Activated CD4-positive, alpha-beta T cell treated with anti-CD3 and anti-CD28 coated beads, Interleukin-2, amount 50 U/mL, for 24 hours (primary cell): ENCODE measurements around the gene DAB2.

Experiments
- DNase-seq, 2 donors: peaks; one replicate each; pipeline ENCODE4 v3.0.0-alpha.2; 2020; ENCODE audit warnings: low read depth in 1 of 2, low spot score in 1 of 2

DAB2 gene

DNA sequence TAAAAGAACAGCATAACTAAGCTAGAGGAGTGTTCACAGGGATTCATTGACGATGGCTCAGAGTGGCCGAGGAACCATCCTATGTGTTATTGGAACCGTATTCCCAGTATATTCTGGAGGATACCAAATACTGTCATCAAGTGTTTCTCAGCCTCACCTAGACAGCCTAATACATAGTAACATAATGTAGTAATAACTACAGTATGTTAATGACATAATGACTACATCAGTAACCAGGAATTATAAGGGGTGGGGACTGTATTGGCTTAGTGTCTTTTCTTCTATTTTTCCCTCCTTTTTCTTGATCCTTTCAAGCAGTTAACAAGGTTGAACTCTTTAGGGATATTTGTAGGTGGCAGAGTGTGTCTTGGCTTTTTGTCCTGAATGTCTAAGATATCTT is 33.8 kb downstream of the DAB2 start:
- DNase-seq = no peak

DNA sequence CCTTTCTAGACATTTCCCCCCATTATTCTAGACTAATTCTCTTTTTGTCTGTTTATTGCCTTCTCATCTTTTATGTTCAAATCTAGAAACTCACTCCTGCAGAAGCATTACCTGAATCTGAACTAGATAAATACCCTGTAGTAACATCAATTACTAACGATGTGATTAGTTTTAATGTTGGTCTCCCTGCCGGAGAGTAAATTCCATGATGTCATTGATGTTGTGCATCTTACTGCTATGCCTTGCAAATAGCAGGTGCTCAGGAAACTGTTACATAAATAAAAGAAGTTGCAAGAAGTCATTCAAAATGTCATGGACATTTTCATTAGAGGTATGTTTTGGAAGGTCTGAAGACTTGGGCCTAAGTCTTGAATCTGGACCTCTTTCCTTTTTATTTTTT is 37.5 kb downstream of the DAB2 start:
- no peak for DNase-seq

DNA sequence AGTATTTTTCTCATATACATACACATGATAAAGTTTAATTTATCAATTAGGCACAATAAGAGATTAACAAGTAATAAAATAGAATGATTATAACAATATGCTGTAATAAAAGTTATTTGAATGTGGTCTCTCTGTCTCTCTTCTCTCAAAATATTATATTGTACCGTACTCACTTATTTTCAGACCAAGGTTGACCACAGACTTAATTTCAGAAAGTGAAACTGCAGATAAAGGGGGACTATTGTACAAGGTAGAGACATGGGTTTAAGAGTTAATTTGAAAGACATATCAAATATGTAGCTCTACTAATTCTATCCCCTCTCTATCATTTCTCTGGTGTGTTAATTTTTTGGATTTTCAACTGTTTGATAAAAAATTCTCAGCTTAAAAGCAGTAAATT is 40.5 kb downstream of the DAB2 start:
- no peak for DNase-seq

DNA sequence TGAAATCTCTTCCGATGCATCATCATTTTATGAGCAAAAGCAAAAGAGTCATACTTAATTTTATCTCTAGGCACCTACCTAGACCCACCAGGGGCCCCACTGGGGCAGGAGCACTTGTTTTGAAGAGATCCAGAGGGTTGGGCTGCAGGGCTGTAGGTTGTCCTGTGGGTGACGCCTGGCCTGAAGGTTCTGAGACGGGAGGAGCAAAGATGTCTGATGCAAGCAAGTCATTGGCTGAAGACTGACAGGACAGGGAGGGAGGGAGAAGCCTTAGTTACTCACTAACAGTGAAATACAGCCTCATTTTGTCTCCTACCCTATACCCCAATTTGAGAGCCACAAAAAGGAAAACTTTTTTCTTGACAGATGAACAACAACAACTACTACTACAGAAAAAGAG is 43.4 kb downstream of the DAB2 start:
- DNase-seq = no peak

- no peak for DNase-seq
Measured at GRCh38 chr5:39379693-39380092, 45.1 kb downstream of the DAB2 start.

DNA sequence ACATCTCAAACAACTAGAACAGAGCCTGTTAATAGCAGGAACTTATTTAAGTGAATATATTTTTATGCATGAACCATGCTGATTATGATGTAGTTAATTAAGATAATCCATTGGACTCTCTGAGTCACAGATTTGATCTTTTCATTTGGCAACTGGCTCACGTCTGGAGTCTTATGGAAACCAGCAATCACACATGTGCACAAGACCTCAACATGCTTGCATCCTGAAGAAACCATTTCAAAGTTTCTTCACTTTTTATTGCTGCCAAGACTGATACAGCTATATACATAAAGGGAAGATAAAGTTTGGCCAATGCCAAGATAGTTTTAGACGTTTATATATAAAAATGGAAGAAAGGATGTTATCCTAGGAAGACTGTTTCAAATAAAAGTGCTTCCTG is 47.2 kb downstream of the DAB2 start:
- DNase-seq = no peak

DNA sequence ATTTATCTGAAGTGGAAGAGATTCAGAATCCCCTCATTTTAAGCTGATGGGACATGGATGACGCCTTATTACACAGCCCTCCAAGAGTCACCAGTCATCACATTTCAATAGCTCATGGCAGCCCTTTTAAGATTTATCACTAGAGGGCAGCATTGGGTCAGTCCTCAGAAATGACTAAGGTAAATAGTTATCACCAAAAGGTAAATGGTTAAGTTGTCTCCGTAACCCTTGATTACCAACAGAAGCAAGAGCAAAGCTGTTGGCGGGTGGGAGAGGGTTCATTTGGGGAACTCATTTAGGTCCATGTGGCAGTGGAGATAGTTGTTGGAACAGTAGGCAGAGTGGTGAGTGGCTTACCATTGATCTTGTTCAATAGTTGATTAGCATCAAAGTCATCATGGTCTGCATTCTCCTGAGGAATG is 48.5 kb downstream of the DAB2 start:
- DNase-seq = peak in 1 of 2 donors; percentile 32

DNA sequence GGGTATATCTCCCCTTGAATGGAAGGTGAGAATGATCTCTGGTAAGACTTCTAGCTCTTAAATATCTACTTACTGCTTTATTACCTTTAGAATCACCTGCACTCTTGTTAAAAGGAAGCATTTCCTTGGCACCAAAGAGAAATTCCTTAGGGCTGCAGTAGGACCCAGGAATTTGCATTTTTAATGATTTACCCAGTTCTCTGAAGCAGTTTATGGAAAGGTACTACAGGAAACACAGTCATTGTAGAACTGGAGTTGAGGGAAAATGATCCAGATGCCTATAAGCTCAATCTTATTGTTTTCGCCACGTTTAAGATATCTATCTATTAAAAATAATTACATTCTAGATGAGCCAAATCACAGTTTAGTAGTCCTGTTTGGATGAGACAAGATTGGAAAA is 51.0 kb downstream of the DAB2 start:
- DNase-seq = no peak

- no peak for DNase-seq
Measured at GRCh38 chr5:39371367-39371635, 53.5 kb downstream of the DAB2 start.

- DNase-seq = no peak
Measured at GRCh38 chr5:39370555-39371366, 54.0 kb downstream of the DAB2 start.

- DNase-seq = no peak
Measured at GRCh38 chr5:39369123-39369815, 55.5 kb downstream of the DAB2 start.

DNA sequence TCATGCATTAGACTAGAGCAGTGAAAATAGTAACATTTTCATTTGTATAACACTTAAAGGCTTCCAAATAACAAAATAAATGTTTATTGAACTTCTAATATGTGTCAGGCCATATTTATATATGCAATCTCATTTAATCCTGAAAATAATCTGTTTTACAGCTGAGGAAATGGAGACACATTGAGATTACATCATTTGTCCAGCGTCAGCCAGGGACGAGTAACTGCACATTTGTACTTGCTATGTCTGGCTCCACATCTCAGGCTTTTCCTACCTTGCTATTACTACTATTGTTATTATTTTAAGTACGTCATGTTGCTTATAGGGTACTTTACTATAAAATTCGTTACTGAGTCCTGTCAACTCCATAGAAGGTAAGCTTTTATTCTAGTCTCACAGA is 56.7 kb downstream of the DAB2 start:
- DNase-seq = no peak

DNA sequence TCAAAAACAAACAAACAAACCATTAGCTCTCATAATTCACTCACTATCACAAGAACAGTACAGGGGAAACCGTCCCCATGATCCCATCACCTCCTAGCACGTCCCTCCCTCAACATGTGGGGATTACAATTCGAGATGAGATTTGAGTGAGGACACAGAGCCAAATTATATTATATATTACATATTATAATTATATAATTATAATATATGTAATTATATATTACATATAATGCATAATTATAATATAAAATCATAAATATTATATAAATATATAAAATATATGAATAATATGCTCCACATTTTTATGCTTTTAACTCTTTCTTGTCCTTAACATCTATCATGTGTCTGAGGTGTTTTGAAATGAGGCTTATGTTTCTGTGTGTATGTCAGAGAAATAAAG is 57.1 kb downstream of the DAB2 start:
- no peak for DNase-seq

GRCh38 chr5:39364367-39364766 is 60.4 kb downstream of the DAB2 start, which contains the start of gene C9:
C9 (minus strand) TSS chr5:39364495; CDS start chr5:39364464, 31 bp downstream.
- DNase-seq = no peak

- no peak for DNase-seq
Measured at GRCh38 chr5:39363217-39363616, 61.6 kb downstream of the DAB2 start.

GRCh38 chr5:39362646-39363045 is 62.1 kb downstream of the DAB2 start:
- DNase-seq = no peak

- no peak for DNase-seq
Measured at GRCh38 chr5:39361306-39361705, 63.5 kb downstream of the DAB2 start.

- DNase-seq = no peak
Measured at GRCh38 chr5:39360471-39361111, 64.2 kb downstream of the DAB2 start.

- no peak for DNase-seq
Measured at GRCh38 chr5:39356263-39356662, 68.5 kb downstream of the DAB2 start.

- DNase-seq = no peak
Measured at GRCh38 chr5:39355324-39355723, 69.5 kb downstream of the DAB2 start.

GRCh38 chr5:39353717-39354399 is 70.9 kb downstream of the DAB2 start:
- DNase-seq = no peak

GRCh38 chr5:39352951-39353350 is 71.8 kb downstream of the DAB2 start:
- DNase-seq = no peak
